Suprapubic skin (tissue), 4 donors: Measurements from ENCODE around the gene KIAA0825.

Source experiments
- EP300 ChIP-seq: sonication (generic); formaldehyde crosslinking; IDR thresholded peaks from one replicate; pipeline ENCODE4 v1.6.1; 2017; ENCODE audit warnings: antibody characterized with exemption
- POLR2A ChIP-seq, 2 donors: fragments of 450-650 bp; IDR thresholded peaks; one replicate each; pipeline ENCODE4 v1.6.1; 2017; ENCODE audit warnings: antibody characterized with exemption in 2 of 2, mild to moderate bottlenecking in 2 of 2, moderate library complexity in 2 of 2
- POLR2AphosphoS5 ChIP-seq, 3 donors: sonication (generic); formaldehyde crosslinking; IDR thresholded peaks; one replicate each; pipeline ENCODE4 v1.6.1; 2017; ENCODE audit warnings: antibody characterized with exemption in 3 of 3
- TF ChIP-seq, protein P1 (sequence below), 2 donors: fragments of 200-600 bp in 1 of 2; fragments of 450-650 bp in 1 of 2; sonication (generic) in 1 of 2; IDR thresholded peaks; one replicate each; pipeline ENCODE4 v1.5.1; 2016 to 2019; ENCODE audit warnings: antibody characterized with exemption in 2 of 2, mild to moderate bottlenecking in 1 of 2, moderate library complexity in 1 of 2

DNA sequence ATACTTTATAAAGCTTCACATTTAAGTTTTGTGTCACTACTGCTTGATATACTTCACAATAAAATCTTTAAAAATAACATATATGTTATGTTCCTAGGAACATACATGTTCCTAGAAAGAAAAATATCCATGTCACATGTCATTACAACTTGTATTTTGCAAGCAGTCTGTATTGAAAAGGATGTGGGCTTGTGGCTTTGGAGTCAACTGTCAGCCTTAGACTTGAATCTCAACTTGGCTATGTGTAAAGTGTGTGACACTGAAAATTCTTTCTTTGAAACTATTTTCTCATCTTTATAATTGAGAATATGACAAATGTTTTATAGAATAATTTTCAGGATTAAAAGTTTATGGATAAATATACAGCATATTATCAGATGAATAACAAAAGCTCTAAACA, 273.1 kb downstream of the KIAA0825 start:
- no peak for TF ChIP-seq POLR2A (IDR thresholded peaks at IDR 0.05)
- TF ChIP-seq POLR2AphosphoS5 (IDR thresholded peaks at IDR 0.05) = no peak
- TF ChIP-seq, protein P1, sequence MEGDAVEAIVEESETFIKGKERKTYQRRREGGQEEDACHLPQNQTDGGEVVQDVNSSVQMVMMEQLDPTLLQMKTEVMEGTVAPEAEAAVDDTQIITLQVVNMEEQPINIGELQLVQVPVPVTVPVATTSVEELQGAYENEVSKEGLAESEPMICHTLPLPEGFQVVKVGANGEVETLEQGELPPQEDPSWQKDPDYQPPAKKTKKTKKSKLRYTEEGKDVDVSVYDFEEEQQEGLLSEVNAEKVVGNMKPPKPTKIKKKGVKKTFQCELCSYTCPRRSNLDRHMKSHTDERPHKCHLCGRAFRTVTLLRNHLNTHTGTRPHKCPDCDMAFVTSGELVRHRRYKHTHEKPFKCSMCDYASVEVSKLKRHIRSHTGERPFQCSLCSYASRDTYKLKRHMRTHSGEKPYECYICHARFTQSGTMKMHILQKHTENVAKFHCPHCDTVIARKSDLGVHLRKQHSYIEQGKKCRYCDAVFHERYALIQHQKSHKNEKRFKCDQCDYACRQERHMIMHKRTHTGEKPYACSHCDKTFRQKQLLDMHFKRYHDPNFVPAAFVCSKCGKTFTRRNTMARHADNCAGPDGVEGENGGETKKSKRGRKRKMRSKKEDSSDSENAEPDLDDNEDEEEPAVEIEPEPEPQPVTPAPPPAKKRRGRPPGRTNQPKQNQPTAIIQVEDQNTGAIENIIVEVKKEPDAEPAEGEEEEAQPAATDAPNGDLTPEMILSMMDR (IDR thresholded peaks at IDR 0.05) = no peak
- TF ChIP-seq EP300 = no peak
